Upper lobe of right lung (tissue), 1 donor: ENCODE data around the gene OSM. TPM values are rescaled to one million over a fixed set of nuclear protein-coding genes. Genes with fewer than 3 reads are reported as not detected.
A peak's percentile ranks its signal among the peaks of the same experiment; 100 is the strongest.

ENCODE experiments used
- ATAC-seq: fragments of 200-7000 bp; cut with Tn5 transposase; one replicate; pipeline ENCODE4 v1.9.1; 2020; ENCODE audit warnings: mild to moderate bottlenecking, moderate library complexity
- DNase-seq: peaks from one replicate; pipeline ENCODE4 v3.0.0-alpha.2; 2020
- H3K27ac ChIP-seq: fragments of 200-600 bp; one replicate; pipeline ENCODE4 v1.8.0; 2022
- H3K27me3 ChIP-seq: fragments of 200-600 bp; one replicate; pipeline ENCODE4 v1.8.0; 2022; ENCODE audit warnings: mild to moderate bottlenecking
- H3K36me3 ChIP-seq: fragments of 200-600 bp; one replicate; pipeline ENCODE4 v1.8.0; 2022
- H3K4me1 ChIP-seq: fragments of 200-600 bp; one replicate; pipeline ENCODE4 v1.8.0; 2022
- H3K4me3 ChIP-seq: fragments of 200-600 bp; one replicate; pipeline ENCODE4 v1.8.0; 2022; ENCODE audit warnings: mild to moderate bottlenecking
- H3K9me3 ChIP-seq: fragments of 200-600 bp; one replicate; pipeline ENCODE4 v1.8.0; 2022
- intact Hi-C: fragments of 100-400 bp; cut with DNase I; formaldehyde crosslinking; loops from one replicate; pipeline ENCODE4 v1.11.0; 2022
- total RNA-seq: library from RNA; stranded (reverse); fragmentation: NEBNext Ultra II Directional; extraction: Animal tissue kit (Norgen Biotek cat#: 25700); gene quantifications from one replicate; pipeline ENCODE4 v1.2.1, GENCODE V29; 2021
- TF ChIP-seq, protein P1 (sequence below): fragments of 200-600 bp; IDR thresholded peaks from one replicate; pipeline ENCODE4 v1.8.0; 2022; ENCODE audit warnings: antibody characterized with exemption
- donor health status: DM: no; HTN: yes; CAD: no; lungs with severe emphysema.

OSM gene
- total RNA-seq, 1 donor from 2014 or later, result 1.6 TPM

DNA sequence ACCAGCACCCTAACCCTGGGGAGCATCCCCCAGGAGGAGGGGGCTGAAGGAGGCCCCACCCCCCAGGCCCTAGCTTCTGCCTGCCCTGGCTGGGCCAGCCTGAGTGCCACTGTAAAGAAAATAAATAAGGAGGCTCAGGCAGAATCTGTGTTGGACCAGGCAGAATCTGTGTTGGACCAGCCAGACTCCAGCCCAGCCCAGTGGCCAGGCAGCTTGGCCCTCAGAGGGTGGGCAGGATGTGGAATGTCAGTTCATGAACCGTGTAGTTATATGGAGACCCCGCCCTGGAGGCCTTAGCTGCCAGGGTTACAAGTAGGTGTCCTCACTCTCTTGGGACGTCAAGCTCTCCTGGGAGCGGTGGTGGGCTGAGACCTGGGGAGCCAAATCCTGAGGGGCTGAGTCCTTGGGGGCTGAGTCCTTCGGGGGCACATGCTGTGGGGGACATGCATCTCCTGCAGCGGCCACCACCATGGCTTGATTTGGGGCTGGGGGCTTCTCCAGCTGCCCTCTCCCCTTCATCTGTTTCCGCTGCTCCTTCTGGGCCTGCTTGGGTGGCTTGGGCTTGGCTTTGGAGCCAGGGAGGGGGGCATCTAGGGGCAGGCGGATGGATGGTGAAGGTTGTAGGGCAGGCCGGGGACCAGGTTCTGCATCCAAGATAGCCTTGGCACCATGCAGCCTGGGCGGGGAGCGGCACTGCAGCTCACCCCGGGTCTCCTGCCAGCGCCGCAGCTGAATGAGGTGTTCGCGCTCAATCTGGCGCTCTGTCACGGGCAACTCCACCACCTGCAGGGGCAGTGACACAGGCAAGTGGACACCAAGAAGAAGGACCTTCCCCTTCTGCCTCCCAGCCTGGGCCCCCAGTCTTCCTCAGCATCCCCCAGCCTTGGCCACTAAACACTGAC lies 25.7 kb upstream of the OSM start:
- Histone ChIP-seq H3K27ac (peak overlapping the region; percentile 92), H3K4me3 (no peak overlapping the region), H3K9me3 (no peaks in the 10 kb centered on the region), H3K4me1 (peaks cover 50% of the 10 kb centered on the region), H3K27me3 (no peaks in the 10 kb centered on the region), H3K36me3 (peaks cover 57% of the 10 kb centered on the region)
- intact Hi-C loops, result no loop called here
- no peak for DNase-seq
- TF ChIP-seq, protein P1, sequence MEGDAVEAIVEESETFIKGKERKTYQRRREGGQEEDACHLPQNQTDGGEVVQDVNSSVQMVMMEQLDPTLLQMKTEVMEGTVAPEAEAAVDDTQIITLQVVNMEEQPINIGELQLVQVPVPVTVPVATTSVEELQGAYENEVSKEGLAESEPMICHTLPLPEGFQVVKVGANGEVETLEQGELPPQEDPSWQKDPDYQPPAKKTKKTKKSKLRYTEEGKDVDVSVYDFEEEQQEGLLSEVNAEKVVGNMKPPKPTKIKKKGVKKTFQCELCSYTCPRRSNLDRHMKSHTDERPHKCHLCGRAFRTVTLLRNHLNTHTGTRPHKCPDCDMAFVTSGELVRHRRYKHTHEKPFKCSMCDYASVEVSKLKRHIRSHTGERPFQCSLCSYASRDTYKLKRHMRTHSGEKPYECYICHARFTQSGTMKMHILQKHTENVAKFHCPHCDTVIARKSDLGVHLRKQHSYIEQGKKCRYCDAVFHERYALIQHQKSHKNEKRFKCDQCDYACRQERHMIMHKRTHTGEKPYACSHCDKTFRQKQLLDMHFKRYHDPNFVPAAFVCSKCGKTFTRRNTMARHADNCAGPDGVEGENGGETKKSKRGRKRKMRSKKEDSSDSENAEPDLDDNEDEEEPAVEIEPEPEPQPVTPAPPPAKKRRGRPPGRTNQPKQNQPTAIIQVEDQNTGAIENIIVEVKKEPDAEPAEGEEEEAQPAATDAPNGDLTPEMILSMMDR, result no peak
- no peak for ATAC-seq

DNA sequence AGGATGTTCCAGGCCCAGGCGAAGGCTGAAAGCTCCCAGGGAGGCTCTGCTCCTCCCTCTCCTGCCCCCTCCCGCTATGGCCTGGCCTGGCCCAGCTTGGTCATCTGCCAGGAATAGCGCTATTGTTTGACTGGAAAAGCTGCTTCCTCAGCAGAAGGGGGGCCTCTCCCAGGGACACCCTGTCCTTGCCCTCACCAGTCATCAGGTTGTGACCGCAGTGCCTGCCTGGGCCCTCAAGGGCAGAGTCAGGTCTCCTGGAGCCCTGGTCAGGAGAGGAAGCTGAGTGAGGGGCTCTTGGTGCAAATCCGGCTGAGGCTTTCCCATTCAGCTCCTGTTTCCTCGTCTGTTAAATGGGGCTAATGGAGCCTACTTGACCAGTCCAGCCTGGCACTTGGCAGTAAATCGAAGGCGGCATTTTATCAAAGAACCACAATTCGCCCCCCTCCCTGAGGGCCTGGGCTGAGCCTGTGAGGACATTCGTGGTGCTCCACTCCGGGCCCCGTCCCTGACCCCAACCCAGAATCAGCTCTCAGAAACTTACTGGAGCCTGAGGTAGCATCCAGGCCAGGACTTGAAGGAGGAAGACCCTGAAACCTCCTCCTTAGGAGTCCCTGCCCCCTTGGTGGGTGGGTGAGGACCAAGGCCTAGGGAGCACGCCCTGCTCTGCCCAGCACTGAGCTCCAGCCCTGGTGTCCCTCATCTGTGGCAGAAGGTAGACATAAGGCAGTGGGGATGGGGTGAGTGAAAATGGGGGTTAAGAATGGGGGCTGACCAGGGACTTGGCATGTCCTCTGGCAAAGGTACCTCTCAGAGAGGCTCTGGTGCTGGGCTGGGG lies 24.6 kb upstream of the OSM start:
- Histone ChIP-seq H3K9me3 (no peaks in the 10 kb centered on the region), H3K27ac (peak overlapping the region; percentile 92), H3K4me3 (no peak overlapping the region), H3K36me3 (peaks cover 46% of the 10 kb centered on the region), H3K27me3 (no peaks in the 10 kb centered on the region), H3K4me1 (peaks cover 40% of the 10 kb centered on the region)
- ATAC-seq (peak; percentile 52), DNase-seq (peak; percentile 91)
- intact Hi-C loops, result no loop called here
- TF ChIP-seq, protein P1, result no peak

DNA sequence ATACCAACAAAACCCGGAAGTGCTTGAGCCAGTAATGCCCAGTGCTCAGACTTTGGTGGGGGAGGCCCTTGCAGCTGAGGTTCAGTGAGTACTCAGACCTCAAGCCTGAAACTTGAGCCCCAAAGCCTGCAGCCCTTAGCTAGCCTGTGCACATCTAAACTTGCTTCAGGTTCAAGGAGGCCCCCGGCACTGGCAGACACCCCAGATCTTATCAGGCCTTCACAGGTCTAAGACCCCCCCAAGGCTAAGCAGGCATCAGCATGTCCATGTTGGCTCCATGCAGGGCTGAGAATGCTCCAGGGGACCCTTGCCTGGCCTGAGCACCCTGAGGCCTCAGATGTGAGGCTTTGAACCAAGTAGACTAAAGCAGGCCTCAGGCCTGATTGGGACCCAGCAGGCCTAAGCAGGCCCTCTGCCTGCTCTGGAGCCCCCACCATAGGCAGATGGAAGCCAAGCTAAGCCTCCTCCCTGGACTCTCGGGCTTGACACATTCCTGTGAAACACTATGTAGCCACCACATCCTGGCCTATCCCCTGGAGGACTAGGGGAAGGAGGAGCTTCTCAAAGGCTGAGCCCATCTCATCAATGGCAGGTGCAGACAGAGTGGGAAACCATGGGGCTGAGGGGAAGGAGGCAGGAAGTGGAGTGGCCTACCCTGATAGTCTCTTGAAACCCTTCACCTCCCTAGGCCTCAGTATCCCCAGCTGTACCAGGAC lies 23.8 kb upstream of the OSM start:
- DNase-seq, result no peak
- TF ChIP-seq, protein P1, result no peak
- Histone ChIP-seq H3K9me3 (no peaks in the 10 kb centered on the region), H3K36me3 (peaks cover 39% of the 10 kb centered on the region), H3K27me3 (no peaks in the 10 kb centered on the region), H3K4me1 (peaks cover 36% of the 10 kb centered on the region), H3K27ac (peak overlapping the region; percentile 92), H3K4me3 (peak overlapping the region; percentile 97)
- ATAC-seq, result peak; percentile 1
- intact Hi-C loops, result no loop called here

DNA sequence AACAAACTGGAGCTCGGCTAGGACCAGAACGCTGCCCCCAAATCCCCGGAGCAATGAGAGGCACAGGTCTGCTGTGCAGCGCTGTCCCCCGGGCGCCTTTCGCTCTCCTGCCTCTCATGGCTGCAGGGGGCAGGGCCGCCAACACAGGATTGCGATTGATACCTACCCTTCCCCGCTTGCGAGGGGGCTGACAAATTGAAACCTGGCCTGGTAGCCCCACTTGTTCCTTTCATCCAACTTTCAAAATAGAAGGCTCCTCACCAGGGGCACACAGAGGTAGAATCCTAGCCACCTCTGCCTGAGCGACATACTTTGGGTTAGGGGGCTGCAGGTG lies 23.3 kb upstream of the OSM start:
- Histone ChIP-seq H3K9me3 (no peaks in the 10 kb centered on the region), H3K4me1 (peaks cover 36% of the 10 kb centered on the region), H3K27me3 (no peaks in the 10 kb centered on the region), H3K27ac (peak overlapping the region; percentile 92), H3K36me3 (peaks cover 39% of the 10 kb centered on the region), H3K4me3 (peak overlapping the region; percentile 97)
- intact Hi-C loops, result loop anchor here (5.0 kb wide), 1 partner anchor 97 kb away; the partner anchor contains the start of gene RNF215
- DNase-seq (no peak), ATAC-seq (no peak)
- TF ChIP-seq, protein P1, result no peak

DNA sequence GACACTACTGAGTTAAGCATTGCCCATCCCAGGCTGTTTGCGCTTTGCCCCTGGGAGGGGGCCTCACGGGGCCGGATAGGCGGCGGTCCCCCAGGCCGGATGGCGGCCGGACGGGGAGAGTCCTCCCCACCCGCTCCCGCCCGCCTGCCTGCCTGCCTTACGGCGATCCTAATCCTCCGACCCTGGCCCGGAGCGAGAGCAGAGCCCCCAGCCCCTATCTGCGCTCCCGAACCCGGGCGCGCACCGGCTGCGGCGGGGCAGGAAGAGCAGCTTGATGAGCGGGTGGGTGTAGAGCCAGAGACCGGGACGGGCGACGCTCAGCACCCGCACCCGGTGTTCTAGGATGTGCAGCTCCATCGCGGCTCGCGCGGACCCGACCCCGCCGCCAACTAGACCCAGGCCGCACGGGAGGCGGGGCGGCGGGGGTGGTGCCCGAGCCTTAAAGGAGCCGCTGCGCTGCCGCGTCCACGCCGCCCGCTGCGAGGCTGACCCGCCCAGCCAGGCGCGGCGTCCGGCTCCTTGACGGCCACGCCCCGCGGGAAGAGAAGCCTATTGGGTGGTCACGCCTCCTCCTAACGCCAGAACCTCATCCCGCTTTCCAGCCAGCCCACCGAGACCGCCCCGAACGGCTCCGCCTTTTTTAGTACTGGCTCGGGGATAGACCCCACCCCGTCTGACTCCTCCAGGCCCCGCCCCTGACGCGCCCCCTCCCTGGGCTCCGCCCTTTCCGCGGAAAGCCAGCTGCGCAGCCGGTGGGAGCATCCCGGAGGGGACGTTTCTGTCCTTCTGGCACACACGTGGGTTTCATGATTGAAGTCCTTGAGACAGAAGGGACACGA lies 22.7 kb upstream of the OSM start, which contains the start of gene CASTOR1:
CASTOR1 (minus strand) TSS at position 365 of the 839 bp plus-strand sequence; CDS start at position 357, 8 bp downstream.
- intact Hi-C loops, result loop anchor here (5.0 kb wide), 1 partner anchor 98 kb away; the partner anchor contains the start of gene RNF215
- H3K9me3 ChIP-seq, result no peaks in the 10 kb centered on the region
- H3K36me3 ChIP-seq, result peaks cover 38% of the 10 kb centered on the region
- peak; percentile 99 for DNase-seq
- H3K27me3 ChIP-seq, result no peaks in the 10 kb centered on the region
- ATAC-seq, result peak; percentile 87
- peak within 1 kb of the TSS; percentile 97 for H3K4me3 ChIP-seq
- H3K4me1 ChIP-seq, result peaks cover 36% of the 10 kb centered on the region
- peak within 1 kb of the TSS; percentile 92 for H3K27ac ChIP-seq
- TF ChIP-seq, protein P1, result no peak
